Measurements from ENCODE around the gene SFMBT2. TPM values are rescaled to one million over a fixed set of nuclear protein-coding genes. Genes with fewer than 3 reads are reported as not detected.

The SFMBT2 gene
- total RNA-seq, 1 experiment from 2014 or later, result 1.3 TPM

GRCh38 chr10:7351894-7352293 lies 58.9 kb downstream of the SFMBT2 start:
- H3K36me3 ChIP-seq (ENCODE audit: control insufficient read depth, insufficient read depth, low read length), result no peaks in the 10 kb centered on the region
- no peak for DNase-seq (ENCODE audit: low read depth, low spot score)
- H3K4me1 ChIP-seq (ENCODE audit: control insufficient read depth, insufficient read depth, low read length), result no peaks in the 10 kb centered on the region
- ATAC-seq, result no peak
- no peak overlapping the region for H3K4me3 ChIP-seq (ENCODE audit: low read depth in 2 of 2, low read length in 2 of 2)
- BruUV-seq (replicated peaks), result no TSS peak
- in situ Hi-C loops (cut with HindIII; ENCODE audit: low pct_unique_long_range_greater_than_20kb, low sequenced_read_pairs), result no loop called here
- no peaks in the 10 kb centered on the region for H3K27me3 ChIP-seq (ENCODE audit: control insufficient read depth, insufficient read depth, low read length)
- intact Hi-C loops (cut with micrococcal nuclease; ENCODE audit: unreplicated experiment), result no loop called here
- H3K9me3 ChIP-seq (ENCODE audit: control insufficient read depth, insufficient read depth, low read depth, low read length), result no peaks in the 10 kb centered on the region
- TF ChIP-seq CTCF (IDR thresholded peaks at IDR 0.05) (no peak), TCF7L2 (IDR thresholded peaks at IDR 0.05; ENCODE audit: low read depth, low read length) (no peak), POLR2AphosphoS5 (IDR thresholded peaks at IDR 0.05; ENCODE audit: low read depth, low read length) (no peak), SIN3A (IDR thresholded peaks at IDR 0.05; ENCODE audit: borderline replicate concordance, insufficient read depth, low read depth, low read length) (no peak), REST (IDR thresholded peaks at IDR 0.05; ENCODE audit: insufficient read depth in 1 of 2, low read depth in 2 of 2, low read length in 1 of 2) (no peak)
- H3K27ac ChIP-seq (ENCODE audit: low read length), result no peak overlapping the region
- ChIA-PET POLR2A (no interaction called here), CTCF (no interaction called here)

GRCh38 chr10:7350541-7351195 lies 60.2 kb downstream of the SFMBT2 start:
- Histone ChIP-seq H3K27me3 (ENCODE audit: control insufficient read depth, insufficient read depth, low read length) (no peaks in the 10 kb centered on the region), H3K36me3 (ENCODE audit: control insufficient read depth, insufficient read depth, low read length) (no peaks in the 10 kb centered on the region), H3K27ac (ENCODE audit: low read length) (no peak overlapping the region), H3K4me3 (ENCODE audit: low read depth in 2 of 2, low read length in 2 of 2) (no peak overlapping the region), H3K9me3 (ENCODE audit: control insufficient read depth, insufficient read depth, low read depth, low read length) (no peaks in the 10 kb centered on the region), H3K4me1 (ENCODE audit: control insufficient read depth, insufficient read depth, low read length) (no peaks in the 10 kb centered on the region)
- ATAC-seq, result no peak
- ChIA-PET POLR2A (no interaction called here), CTCF (no interaction called here)
- no peak for DNase-seq (ENCODE audit: low read depth, low spot score)
- in situ Hi-C loops (cut with HindIII; ENCODE audit: low pct_unique_long_range_greater_than_20kb, low sequenced_read_pairs), result no loop called here
- intact Hi-C loops (cut with micrococcal nuclease; ENCODE audit: unreplicated experiment), result no loop called here
- TF ChIP-seq REST (IDR thresholded peaks at IDR 0.05; ENCODE audit: insufficient read depth in 1 of 2, low read depth in 2 of 2, low read length in 1 of 2), result no peak
- TF ChIP-seq SIN3A (IDR thresholded peaks at IDR 0.05; ENCODE audit: borderline replicate concordance, insufficient read depth, low read depth, low read length), result no peak
- no peak for TF ChIP-seq TCF7L2 (IDR thresholded peaks at IDR 0.05; ENCODE audit: low read depth, low read length)
- TF ChIP-seq POLR2AphosphoS5 (IDR thresholded peaks at IDR 0.05; ENCODE audit: low read depth, low read length), result no peak
- no peak for TF ChIP-seq CTCF (IDR thresholded peaks at IDR 0.05)
- no TSS peak for BruUV-seq (replicated peaks)

All from Panc1 (cell line).